Left ventricle myocardium inferior (tissue), 1 donor: ENCODE results near the gene MRPL38. TPM values are rescaled to one million over a fixed set of nuclear protein-coding genes. Genes with fewer than 3 reads are reported as not detected.

Source experiments
- DNase-seq: peaks from one replicate; pipeline ENCODE4 v3.0.0-alpha.2; 2020
- H3K27ac ChIP-seq: fragments of 200-600 bp; replicated peaks from 2 replicates; pipeline ENCODE4 v1.8.0; 2021
- H3K27me3 ChIP-seq: fragments of 200-600 bp; 2 replicates; pipeline ENCODE4 v1.8.0; 2021; ENCODE audit warnings: low read depth
- H3K36me3 ChIP-seq: fragments of 200-600 bp; 2 replicates; pipeline ENCODE4 v1.8.0; 2021
- H3K4me1 ChIP-seq: fragments of 200-600 bp; 2 replicates; pipeline ENCODE4 v1.8.0; 2021
- H3K4me3 ChIP-seq: fragments of 200-600 bp; 2 replicates; pipeline ENCODE4 v1.8.0; 2021; ENCODE audit warnings: mild to moderate bottlenecking, moderate library complexity
- H3K9me3 ChIP-seq: fragments of 200-600 bp; replicated peaks from 2 replicates; pipeline ENCODE4 v1.8.0; 2021
- intact Hi-C: fragments of 100-400 bp; cut with micrococcal nuclease; formaldehyde crosslinking; loops from one replicate; pipeline ENCODE4 v1.11.0; 2022
- total RNA-seq: library from RNA; stranded (reverse); fragmentation: NEBNext Ultra II Directional; extraction: Animal tissue kit (Norgen Biotek cat#: 25700); gene quantifications from one replicate; pipeline ENCODE4 v1.2.1, GENCODE V29; 2021
- TF ChIP-seq, protein P1 (sequence below): fragments of 200-600 bp; IDR thresholded peaks from 2 replicates; pipeline ENCODE4 v1.8.0; 2021; ENCODE audit warnings: antibody characterized with exemption, mild to moderate bottlenecking, borderline replicate concordance
- donor health status: DM: no; HTN: yes; CAD: no; lungs with severe emphysema.

The MRPL38 gene
- total RNA-seq, 1 donor from 2014 or later: 104 TPM

DNA sequence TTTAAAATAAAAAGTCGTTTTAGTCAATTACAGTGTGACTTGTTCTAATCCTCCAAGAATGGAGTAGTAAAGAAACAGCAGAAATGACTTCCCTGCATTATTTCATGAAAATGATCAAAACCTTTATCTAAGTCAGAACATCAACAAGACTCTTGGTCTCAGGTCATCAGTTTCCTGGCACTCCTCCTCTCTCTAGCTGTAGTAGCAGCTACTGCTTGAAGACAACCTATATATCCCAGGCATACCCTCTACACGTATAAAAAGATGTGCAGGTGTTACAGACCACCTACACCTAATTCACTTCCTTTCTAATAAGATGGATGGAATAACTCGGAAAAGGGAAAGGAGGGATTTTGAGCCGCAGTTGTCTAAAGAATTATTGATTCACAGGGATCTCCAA, 37.8 kb upstream of the MRPL38 start:
- intact Hi-C loops: no loop called here
- no peak for DNase-seq
- no peaks in the 10 kb centered on the region for H3K27me3 ChIP-seq
- no peak overlapping the region for H3K27ac ChIP-seq
- TF ChIP-seq, protein P1, sequence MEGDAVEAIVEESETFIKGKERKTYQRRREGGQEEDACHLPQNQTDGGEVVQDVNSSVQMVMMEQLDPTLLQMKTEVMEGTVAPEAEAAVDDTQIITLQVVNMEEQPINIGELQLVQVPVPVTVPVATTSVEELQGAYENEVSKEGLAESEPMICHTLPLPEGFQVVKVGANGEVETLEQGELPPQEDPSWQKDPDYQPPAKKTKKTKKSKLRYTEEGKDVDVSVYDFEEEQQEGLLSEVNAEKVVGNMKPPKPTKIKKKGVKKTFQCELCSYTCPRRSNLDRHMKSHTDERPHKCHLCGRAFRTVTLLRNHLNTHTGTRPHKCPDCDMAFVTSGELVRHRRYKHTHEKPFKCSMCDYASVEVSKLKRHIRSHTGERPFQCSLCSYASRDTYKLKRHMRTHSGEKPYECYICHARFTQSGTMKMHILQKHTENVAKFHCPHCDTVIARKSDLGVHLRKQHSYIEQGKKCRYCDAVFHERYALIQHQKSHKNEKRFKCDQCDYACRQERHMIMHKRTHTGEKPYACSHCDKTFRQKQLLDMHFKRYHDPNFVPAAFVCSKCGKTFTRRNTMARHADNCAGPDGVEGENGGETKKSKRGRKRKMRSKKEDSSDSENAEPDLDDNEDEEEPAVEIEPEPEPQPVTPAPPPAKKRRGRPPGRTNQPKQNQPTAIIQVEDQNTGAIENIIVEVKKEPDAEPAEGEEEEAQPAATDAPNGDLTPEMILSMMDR: no peak
- no peak overlapping the region for H3K4me3 ChIP-seq
- H3K4me1 ChIP-seq: peaks cover 15% of the 10 kb centered on the region
- no peaks in the 10 kb centered on the region for H3K9me3 ChIP-seq
- H3K36me3 ChIP-seq: peaks cover 40% of the 10 kb centered on the region

DNA sequence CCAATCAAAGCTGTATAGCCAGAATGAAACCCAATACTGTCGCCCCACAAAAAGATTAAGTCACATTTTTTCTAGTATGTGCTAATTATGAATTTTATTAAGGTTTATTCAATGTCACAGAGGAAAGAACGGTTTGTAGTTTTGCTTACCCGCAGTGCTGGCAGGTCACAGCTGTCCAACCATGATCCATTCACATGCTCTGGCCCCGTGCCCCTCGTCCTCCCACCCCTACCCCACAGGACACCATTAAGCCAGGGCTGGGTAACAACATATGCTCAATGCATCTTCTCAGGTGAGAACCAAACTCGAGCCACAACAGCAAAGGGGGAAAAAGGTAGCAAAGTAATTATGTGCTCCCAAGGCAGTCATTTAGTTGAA, 36.7 kb upstream of the MRPL38 start:
- H3K36me3 ChIP-seq: peaks cover 30% of the 10 kb centered on the region
- H3K4me3 ChIP-seq: peak overlapping the region; percentile 80
- no peak for DNase-seq
- H3K9me3 ChIP-seq: no peaks in the 10 kb centered on the region
- TF ChIP-seq, protein P1: no peak
- intact Hi-C loops: no loop called here
- no peak overlapping the region for H3K27ac ChIP-seq
- H3K27me3 ChIP-seq: no peaks in the 10 kb centered on the region
- H3K4me1 ChIP-seq: peaks cover 15% of the 10 kb centered on the region

DNA sequence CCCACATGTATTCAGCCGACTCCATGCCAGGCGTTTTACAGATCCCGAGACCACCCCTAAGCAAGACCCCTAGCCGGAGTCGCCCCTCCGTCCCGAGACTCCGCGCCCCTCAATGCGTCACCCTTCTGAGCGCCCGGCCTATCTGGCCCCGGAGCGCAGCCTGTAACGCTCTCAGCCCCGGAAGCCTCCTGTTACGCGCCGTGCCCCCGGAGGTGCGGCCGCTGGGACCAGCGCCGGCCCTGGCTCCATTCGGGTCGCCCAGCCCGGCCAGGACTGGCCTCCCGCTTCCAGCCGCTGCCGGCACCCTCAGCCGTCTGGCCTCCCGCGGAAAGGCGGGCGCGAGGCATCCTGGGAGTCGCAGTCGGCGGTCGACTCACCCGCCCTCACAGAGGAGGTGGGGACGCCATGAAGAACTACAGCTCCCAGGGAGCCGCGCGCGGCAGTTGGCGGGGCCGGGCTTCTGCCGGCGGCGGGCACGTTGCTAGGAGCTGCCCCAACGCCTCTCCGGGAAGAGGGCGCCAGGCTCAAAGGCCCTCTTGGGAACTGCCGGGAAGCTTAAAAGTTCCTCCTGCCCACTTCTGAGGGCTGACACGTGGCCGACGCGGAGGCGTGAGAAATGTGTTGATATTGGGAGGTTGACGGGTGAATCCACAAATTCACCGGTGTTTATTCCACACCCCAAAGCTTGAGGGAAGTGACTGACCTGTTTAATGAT, 36.2 kb upstream of the MRPL38 start, which contains the start of gene FBF1:
FBF1 (minus strand) TSS at position 316 of the 715 bp plus-strand sequence. CDS start 2,893 bp downstream, outside the sequence.
- peaks cover 15% of the 10 kb centered on the region for H3K4me1 ChIP-seq
- DNase-seq: peak; percentile 94
- intact Hi-C loops: no loop called here
- TF ChIP-seq, protein P1: no peak
- H3K27me3 ChIP-seq: no peaks in the 10 kb centered on the region
- peak within 1 kb of the TSS; percentile 80 for H3K4me3 ChIP-seq
- no peaks in the 10 kb centered on the region for H3K9me3 ChIP-seq
- H3K27ac ChIP-seq: peak within 1 kb of the TSS; percentile 80
- H3K36me3 ChIP-seq: peaks cover 25% of the 10 kb centered on the region

DNA sequence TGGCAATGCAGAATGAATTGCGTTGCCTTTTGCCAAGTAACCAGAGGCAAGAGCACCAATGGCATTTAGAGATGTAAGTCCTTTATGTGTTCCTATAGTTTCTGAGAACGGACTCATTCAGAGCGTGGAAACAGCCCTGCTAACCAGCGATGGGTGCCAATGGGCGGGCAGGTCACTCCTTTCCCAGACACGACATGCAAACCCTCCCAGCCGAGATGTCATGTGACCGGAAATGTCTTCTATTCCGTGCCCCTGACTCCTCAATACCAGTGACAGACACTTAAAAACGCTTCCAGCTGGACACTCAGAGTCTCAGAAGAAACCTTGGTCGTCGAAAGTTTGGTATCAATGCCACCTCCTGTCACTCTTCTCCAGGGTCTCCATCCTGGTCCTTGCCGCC, 33.0 kb upstream of the MRPL38 start:
- Histone ChIP-seq H3K27me3 (no peaks in the 10 kb centered on the region), H3K27ac (no peak overlapping the region), H3K4me1 (peaks cover 15% of the 10 kb centered on the region), H3K4me3 (no peak overlapping the region), H3K36me3 (peaks cover 2% of the 10 kb centered on the region), H3K9me3 (no peaks in the 10 kb centered on the region)
- no peak for DNase-seq
- TF ChIP-seq, protein P1: no peak
- intact Hi-C loops: no loop called here

DNA sequence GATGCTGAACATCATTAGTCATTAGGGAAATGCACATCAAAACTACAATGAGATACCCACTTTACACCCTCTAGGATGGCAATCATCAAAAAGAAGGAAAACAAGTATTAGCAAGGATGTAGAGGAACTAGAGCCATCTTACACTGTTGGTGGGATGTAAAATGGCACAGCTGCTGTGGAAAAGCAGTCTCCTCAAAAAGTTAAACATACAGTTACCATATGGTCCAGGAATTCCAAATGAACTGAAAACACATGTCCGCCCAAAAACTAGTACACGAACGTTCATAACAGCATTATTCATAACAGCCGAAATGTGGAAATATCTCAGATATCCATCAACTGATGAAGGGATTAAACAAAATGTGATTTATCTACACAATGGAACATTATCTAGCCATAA, 29.1 kb upstream of the MRPL38 start:
- no peak overlapping the region for H3K27ac ChIP-seq
- no peaks in the 10 kb centered on the region for H3K27me3 ChIP-seq
- no peaks in the 10 kb centered on the region for H3K9me3 ChIP-seq
- no peak overlapping the region for H3K4me3 ChIP-seq
- TF ChIP-seq, protein P1: no peak
- no peak for DNase-seq
- intact Hi-C loops: no loop called here
- H3K36me3 ChIP-seq: no peaks in the 10 kb centered on the region
- no peaks in the 10 kb centered on the region for H3K4me1 ChIP-seq
